ENCODE data around the gene FBXL7.

GRCh38 chr5:15529821-15530220 is 29.8 kb downstream of the FBXL7 start:
- no peak for TF ChIP-seq CTCF (IDR thresholded peaks at IDR 0.05; ENCODE audit: low read depth, low read length)
- TF ChIP-seq EZH2phosphoT487 (IDR thresholded peaks at IDR 0.05; ENCODE audit: low read depth), result no peak

Measured in OCI-LY3 (cell line).